Measurements from ENCODE around the gene WNT9A. TPM values are rescaled to one million over a fixed set of nuclear protein-coding genes. Genes with fewer than 3 reads are reported as not detected.

Gene WNT9A
- total RNA-seq, 4 donors from 2014 or later, result 0.72 to 2.5 (median 1.2) TPM

GRCh38 chr1:227870366-227870765, 77.4 kb downstream of the WNT9A start:
- whole genome bisulfite sequencing, 2 donors, result 62 to 66% methylated on average over 3 of the region's 3 CpGs
- no peak for DNase-seq (ENCODE audit: low spot score in 2 of 2)
- TF ChIP-seq, protein P1, sequence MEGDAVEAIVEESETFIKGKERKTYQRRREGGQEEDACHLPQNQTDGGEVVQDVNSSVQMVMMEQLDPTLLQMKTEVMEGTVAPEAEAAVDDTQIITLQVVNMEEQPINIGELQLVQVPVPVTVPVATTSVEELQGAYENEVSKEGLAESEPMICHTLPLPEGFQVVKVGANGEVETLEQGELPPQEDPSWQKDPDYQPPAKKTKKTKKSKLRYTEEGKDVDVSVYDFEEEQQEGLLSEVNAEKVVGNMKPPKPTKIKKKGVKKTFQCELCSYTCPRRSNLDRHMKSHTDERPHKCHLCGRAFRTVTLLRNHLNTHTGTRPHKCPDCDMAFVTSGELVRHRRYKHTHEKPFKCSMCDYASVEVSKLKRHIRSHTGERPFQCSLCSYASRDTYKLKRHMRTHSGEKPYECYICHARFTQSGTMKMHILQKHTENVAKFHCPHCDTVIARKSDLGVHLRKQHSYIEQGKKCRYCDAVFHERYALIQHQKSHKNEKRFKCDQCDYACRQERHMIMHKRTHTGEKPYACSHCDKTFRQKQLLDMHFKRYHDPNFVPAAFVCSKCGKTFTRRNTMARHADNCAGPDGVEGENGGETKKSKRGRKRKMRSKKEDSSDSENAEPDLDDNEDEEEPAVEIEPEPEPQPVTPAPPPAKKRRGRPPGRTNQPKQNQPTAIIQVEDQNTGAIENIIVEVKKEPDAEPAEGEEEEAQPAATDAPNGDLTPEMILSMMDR (IDR thresholded peaks at IDR 0.05), result no peak
- TF ChIP-seq POLR2A (IDR thresholded peaks at IDR 0.05), result no peak
- no peak overlapping the region for H3K4me3 ChIP-seq (ENCODE audit: low read depth, poor library complexity, severe bottlenecking)
- intact Hi-C loops (cut with DNase I; ENCODE audit: low total_unique reads), result no loop called here

DNA sequence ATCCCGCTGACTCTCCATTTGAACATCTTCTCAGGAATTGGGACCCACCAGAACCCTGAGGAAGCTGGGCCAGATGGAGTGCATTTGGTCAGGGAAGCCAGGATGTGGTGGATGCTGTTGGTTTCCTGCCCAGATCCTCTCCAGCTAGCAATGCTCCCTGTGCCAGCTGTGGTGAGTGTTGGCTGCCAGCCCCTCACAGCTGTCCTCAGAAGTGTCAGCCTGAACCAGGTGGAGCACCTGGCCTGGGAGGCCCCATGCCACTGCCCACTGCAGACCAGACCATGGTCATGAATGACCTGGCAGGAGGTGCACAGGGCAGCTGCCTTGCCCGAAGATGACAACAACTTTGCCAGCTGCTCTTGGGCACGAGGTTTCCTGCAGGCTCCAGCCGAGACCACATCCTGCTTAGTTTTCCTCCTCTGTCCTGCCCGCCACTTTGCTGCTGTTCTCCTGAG, 77.9 kb downstream of the WNT9A start:
- no peak overlapping the region for H3K4me3 ChIP-seq (ENCODE audit: low read depth, poor library complexity, severe bottlenecking)
- DNase-seq (ENCODE audit: low spot score in 2 of 2), result no peak
- WGBS, 2 donors, result 44 to 58% methylated on average over 5 of the region's 5 CpGs
- intact Hi-C loops (cut with DNase I; ENCODE audit: low total_unique reads), result no loop called here
- no peak for TF ChIP-seq POLR2A (IDR thresholded peaks at IDR 0.05)
- TF ChIP-seq, protein P1 (IDR thresholded peaks at IDR 0.05), result no peak

GRCh38 chr1:227869279-227869842, 78.4 kb downstream of the WNT9A start:
- intact Hi-C loops (cut with DNase I; ENCODE audit: low total_unique reads), result no loop called here
- no peak for TF ChIP-seq POLR2A (IDR thresholded peaks at IDR 0.05)
- TF ChIP-seq, protein P1 (IDR thresholded peaks at IDR 0.05), result no peak
- WGBS, 2 donors, result 40 to 50% methylated on average over 5 of the region's 5 CpGs
- DNase-seq (ENCODE audit: low spot score in 2 of 2), result no peak
- H3K4me3 ChIP-seq (ENCODE audit: low read depth, poor library complexity, severe bottlenecking), result no peak overlapping the region

Small RNAs within 50 kb of the gene (microRNA-seq; reads per million reads assigned to microRNA genes)
- gene MIR5008 (ENCODE audit: borderline number of aligned reads in 1 of 2, borderline replicate concordance in 2 of 2), result 0 reads per million in 2 donors

Other genes starting within 250 kb of the WNT9A start
- 10 to 100 TPM; 11.8 to 22.9 (median 14.6) TPM for gene JMJD4, start 212.6 kb downstream of the WNT9A start, total RNA-seq
- 10 to 100 TPM; 25.2 to 41.9 (median 34.7) TPM for gene SNAP47, start 212.5 kb downstream of the WNT9A start, total RNA-seq
- not detected for gene PRSS38, start 132.3 kb downstream of the WNT9A start, total RNA-seq
- gene WNT3A, start 59.1 kb upstream of the WNT9A start, total RNA-seq, result 1 to 10 TPM; 1.9 to 4.1 (median 3.5) TPM
- gene ARF1, start 134.8 kb upstream of the WNT9A start, total RNA-seq, result 100 to 1,000 TPM; 242 to 326 (median 317) TPM
- 10 to 100 TPM; 16.9 to 37.0 (median 31.3) TPM for gene C1orf35, start 155.4 kb upstream of the WNT9A start, total RNA-seq
- gene MRPL55, start 161.4 kb upstream of the WNT9A start, total RNA-seq, result 100 to 1,000 TPM in 1 of 4 donors, 10 to 100 TPM in 3; 59.1 to 100 (median 82.2) TPM
- gene GUK1, start 192.3 kb upstream of the WNT9A start, total RNA-seq, result 100 to 1,000 TPM; 359 to 470 (median 422) TPM
- gene GJC2, start 202.0 kb upstream of the WNT9A start, total RNA-seq, result 1 to 10 TPM; 1.3 to 3.3 (median 2.6) TPM
- gene IBA57, start 217.9 kb upstream of the WNT9A start, total RNA-seq, result 10 to 100 TPM in 3 of 4 donors, 1 to 10 TPM in 1; 9.4 to 16.0 (median 12.6) TPM

All from lower leg skin (tissue), 4 donors.